ENCODE results near the gene RAP1GAP2.
"Not testable (repeated sequence)": the region's sequence is repeated elsewhere in the genome, so short reads cannot be mapped to it uniquely, and the experiment has no call there.

Gene RAP1GAP2

GRCh38 chr17:3073850-3074249 is 277.6 kb downstream of the RAP1GAP2 start:
- H4K20me1 ChIP-seq (ENCODE audit: insufficient read depth, low read length); H3K27ac ChIP-seq (ENCODE audit: low read length); H3K27me3 ChIP-seq (ENCODE audit: insufficient read depth, low read length, poor library complexity); H3K79me2 ChIP-seq (ENCODE audit: insufficient read depth, low read length); DNase-seq; H3K9me3 ChIP-seq (ENCODE audit: insufficient read depth, low read length, severe bottlenecking); H3K9ac ChIP-seq (ENCODE audit: low read depth, low read length); H3K4me3 ChIP-seq (ENCODE audit: low read depth in 1 of 2, low read length in 2 of 2); H3K4me2 ChIP-seq (ENCODE audit: insufficient read depth, low read length); H2AFZ ChIP-seq (ENCODE audit: low read depth, low read length); H3K36me3 ChIP-seq (ENCODE audit: insufficient read depth, low read length); H3K4me1 ChIP-seq (ENCODE audit: insufficient read depth, low read length); ATAC-seq (ENCODE audit: insufficient read depth, low read depth): not testable (repeated sequence)

Data from DND-41 (cell line).